Activated CD4-positive, alpha-beta T cell treated with anti-CD3 and anti-CD28 coated beads, Interleukin-2, amount 10 ng/mL, durations not matched to agents 7 days and 5 days (primary cell): ENCODE data around the gene NCKAP5L. TPM values are rescaled to one million over a fixed set of nuclear protein-coding genes. Genes with fewer than 3 reads are reported as not detected.

Source experiments
- CTCF ChIA-PET: fragments of 350-600 bp; sonication (Branson Sonifier 250); formaldehyde crosslinking; loops from one replicate; lab custom pipeline; 2021; ENCODE audit warnings: antibody characterized with exemption; lab: Charles Lee
- POLR2A ChIA-PET: fragments of 350-600 bp; sonication (Branson Sonifier 250); formaldehyde crosslinking; loops from one replicate; lab custom pipeline; 2021; ENCODE audit warnings: antibody characterized with exemption; lab: Charles Lee
- DNase-seq: peaks from one replicate; pipeline ENCODE4 v3.0.0-alpha.2; 2020
- H3K27ac Mint-ChIP-seq: one replicate; pipeline ENCODE4 v1.8.0; 2021; ENCODE audit warnings: mild to moderate bottlenecking, moderate library complexity, mixed read lengths
- H3K27me3 Mint-ChIP-seq: one replicate; pipeline ENCODE4 v1.8.0; 2021; ENCODE audit warnings: mixed read lengths
- H3K36me3 Mint-ChIP-seq: one replicate; pipeline ENCODE4 v1.8.0; 2021; ENCODE audit warnings: low read depth, mixed read lengths
- H3K4me1 Mint-ChIP-seq: one replicate; pipeline ENCODE4 v1.8.0; 2021; ENCODE audit warnings: mixed read lengths
- H3K4me3 Mint-ChIP-seq: one replicate; pipeline ENCODE4 v1.8.0; 2021; ENCODE audit warnings: mild to moderate bottlenecking, moderate library complexity, mixed read lengths
- H3K9me3 Mint-ChIP-seq: one replicate; pipeline ENCODE4 v1.8.0; 2021; ENCODE audit warnings: mixed read lengths
- total RNA-seq, 2 experiments: library from RNA; stranded (reverse); gene quantifications; one replicate each; pipeline ENCODE4 v1.2.3, GENCODE V29; 2021

NCKAP5L gene
- total RNA-seq, 2 experiments from 2014 or later: 4.0 to 4.5 TPM

GRCh38 chr12:49854976-49855375 lies 26.8 kb upstream of the NCKAP5L start:
- no peak overlapping the region for H3K4me3 Mint-ChIP-seq
- no peaks in the 10 kb centered on the region for H3K36me3 Mint-ChIP-seq
- peaks cover 3% of the 10 kb centered on the region for H3K9me3 Mint-ChIP-seq
- H3K27ac Mint-ChIP-seq: no peak overlapping the region
- peaks cover 3% of the 10 kb centered on the region for H3K4me1 Mint-ChIP-seq
- ChIA-PET POLR2A (no interaction called here), CTCF (interaction anchor here (1.4 kb wide), 1 partner anchor 50 kb away, joined by 3 read pairs; no protein-coding TSS in a partner anchor)
- peaks cover 26% of the 10 kb centered on the region for H3K27me3 Mint-ChIP-seq
- DNase-seq: no peak

DNA sequence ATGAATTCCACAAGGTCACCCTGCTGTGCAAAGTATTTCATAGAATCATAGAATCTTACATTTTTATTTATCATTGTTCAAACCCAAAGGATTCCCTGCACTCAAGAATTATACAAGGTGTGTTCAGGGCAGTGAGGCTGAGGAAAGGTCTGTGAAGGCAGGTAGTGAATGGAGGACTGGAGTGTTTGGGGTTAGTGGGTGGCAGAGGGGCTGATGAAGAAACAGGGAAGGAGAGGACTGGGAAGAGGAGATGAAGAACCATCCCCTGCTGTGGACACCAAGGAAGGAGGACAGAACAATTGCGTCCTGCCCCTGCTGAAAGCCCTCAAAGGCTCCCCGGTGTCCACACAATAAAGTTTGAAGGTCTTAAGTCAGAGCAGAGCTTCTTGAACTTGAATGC lies 25.5 kb upstream of the NCKAP5L start:
- Mint-ChIP-seq H3K27me3 (peaks cover 27% of the 10 kb centered on the region), H3K36me3 (no peaks in the 10 kb centered on the region), H3K4me1 (peaks cover 3% of the 10 kb centered on the region), H3K4me3 (no peak overlapping the region), H3K27ac (peak overlapping the region; percentile 14), H3K9me3 (no peaks in the 10 kb centered on the region)
- DNase-seq: no peak
- ChIA-PET POLR2A (no interaction called here), CTCF (no interaction called here)

DNA sequence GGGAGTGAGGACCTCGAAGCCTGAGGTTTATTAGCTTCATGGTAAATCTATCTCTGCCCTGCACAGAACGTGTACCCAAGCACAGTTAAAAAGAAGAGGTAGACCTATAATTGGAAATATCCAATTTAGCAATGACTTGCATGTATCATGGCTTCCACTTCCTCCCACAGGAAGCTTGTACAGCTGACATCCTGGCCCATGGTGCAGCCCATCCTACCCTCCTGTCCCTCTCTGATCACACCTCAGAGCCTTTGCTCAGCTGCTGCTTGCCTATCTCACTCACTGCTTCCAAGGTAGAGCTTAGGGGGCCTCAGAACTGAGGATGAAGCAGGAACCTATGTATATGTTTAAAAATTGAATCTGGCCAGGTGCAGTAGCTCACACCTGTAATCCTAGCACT lies 18.9 kb upstream of the NCKAP5L start:
- Mint-ChIP-seq H3K36me3 (peaks cover 4% of the 10 kb centered on the region), H3K4me3 (no peak overlapping the region), H3K4me1 (peaks cover 31% of the 10 kb centered on the region), H3K9me3 (peaks cover 7% of the 10 kb centered on the region), H3K27me3 (peaks cover 15% of the 10 kb centered on the region), H3K27ac (peak overlapping the region; percentile 32)
- POLR2A ChIA-PET: interaction anchor here (0.7 kb wide), 1 partner anchor 675 kb away, joined by 4 read pairs; no protein-coding TSS in a partner anchor
- CTCF ChIA-PET: interaction anchor here (1.0 to 1.8 kb wide), 4 partner anchors 10 to 106 kb away, joined by 4 to 6 read pairs (median 6); partner anchors contain the start of gene TMBIM6
- peak; percentile 28 for DNase-seq

- Mint-ChIP-seq H3K27me3 (peaks cover 12% of the 10 kb centered on the region), H3K36me3 (peaks cover 7% of the 10 kb centered on the region), H3K27ac (no peak overlapping the region), H3K9me3 (peaks cover 7% of the 10 kb centered on the region), H3K4me3 (no peak overlapping the region), H3K4me1 (peaks cover 41% of the 10 kb centered on the region)
- POLR2A ChIA-PET: no interaction called here
- CTCF ChIA-PET: interaction anchor here (1.4 kb wide), 1 partner anchor 9 kb away, joined by 6 read pairs; no protein-coding TSS in a partner anchor
- no peak for DNase-seq
These were observed 17.8 kb upstream of the NCKAP5L start for GRCh38 chr12:49846032-49846431.

- peaks cover 7% of the 10 kb centered on the region for H3K9me3 Mint-ChIP-seq
- H3K4me3 Mint-ChIP-seq: peak overlapping the region; percentile 93
- peaks cover 9% of the 10 kb centered on the region for H3K27me3 Mint-ChIP-seq
- H3K36me3 Mint-ChIP-seq: peaks cover 7% of the 10 kb centered on the region
- no peak for DNase-seq
- H3K27ac Mint-ChIP-seq: no peak overlapping the region
- peaks cover 43% of the 10 kb centered on the region for H3K4me1 Mint-ChIP-seq
- CTCF ChIA-PET: interaction anchor here (0.5 to 2.2 kb wide), 8 partner anchors 13 to 990 kb away, joined by 3 to 5 read pairs (median 4); partner anchors contain the start of genes COX14 and TMBIM6
- POLR2A ChIA-PET: no interaction called here
These were observed 15.7 kb upstream of the NCKAP5L start for GRCh38 chr12:49843876-49844437.

- DNase-seq: no peak
- Mint-ChIP-seq H3K27ac (peak overlapping the region; percentile 96), H3K4me1 (peaks cover 43% of the 10 kb centered on the region), H3K27me3 (peaks cover 5% of the 10 kb centered on the region), H3K4me3 (peak overlapping the region; percentile 93), H3K36me3 (peaks cover 9% of the 10 kb centered on the region), H3K9me3 (peaks cover 7% of the 10 kb centered on the region)
- POLR2A ChIA-PET: interaction anchor here (1.0 kb wide), 1 partner anchor 81 kb away, joined by 4 read pairs; no protein-coding TSS in a partner anchor
- CTCF ChIA-PET: interaction anchor here (0.5 to 2.2 kb wide), 10 partner anchors 14 to 989 kb away, joined by 3 to 5 read pairs (median 4); partner anchors contain the start of genes COX14 and TMBIM6
These were observed 15.2 kb upstream of the NCKAP5L start for GRCh38 chr12:49843411-49843810.

GRCh38 chr12:49842519-49843352 lies 14.5 kb upstream of the NCKAP5L start, which contains the start of gene BCDIN3D:
TSS of gene BCDIN3D (minus strand) at chr12:49843106. CDS start at chr12:49843087, 19 bp downstream.
- ChIA-PET POLR2A (interaction anchor here (1.0 kb wide), 1 partner anchor 80 kb away, joined by 4 read pairs; no protein-coding TSS in a partner anchor), CTCF (interaction anchor here (0.5 to 2.2 kb wide), 9 partner anchors 14 to 989 kb away, joined by 3 to 5 read pairs (median 4); partner anchors contain the start of genes COX14 and TMBIM6)
- Mint-ChIP-seq H3K36me3 (peaks cover 13% of the 10 kb centered on the region), H3K27ac (peak within 1 kb of the TSS; percentile 96), H3K9me3 (peaks cover 7% of the 10 kb centered on the region), H3K4me3 (peak within 1 kb of the TSS; percentile 93), H3K4me1 (peaks cover 43% of the 10 kb centered on the region), H3K27me3 (no peaks in the 10 kb centered on the region)
- DNase-seq: peak; percentile 94

DNA sequence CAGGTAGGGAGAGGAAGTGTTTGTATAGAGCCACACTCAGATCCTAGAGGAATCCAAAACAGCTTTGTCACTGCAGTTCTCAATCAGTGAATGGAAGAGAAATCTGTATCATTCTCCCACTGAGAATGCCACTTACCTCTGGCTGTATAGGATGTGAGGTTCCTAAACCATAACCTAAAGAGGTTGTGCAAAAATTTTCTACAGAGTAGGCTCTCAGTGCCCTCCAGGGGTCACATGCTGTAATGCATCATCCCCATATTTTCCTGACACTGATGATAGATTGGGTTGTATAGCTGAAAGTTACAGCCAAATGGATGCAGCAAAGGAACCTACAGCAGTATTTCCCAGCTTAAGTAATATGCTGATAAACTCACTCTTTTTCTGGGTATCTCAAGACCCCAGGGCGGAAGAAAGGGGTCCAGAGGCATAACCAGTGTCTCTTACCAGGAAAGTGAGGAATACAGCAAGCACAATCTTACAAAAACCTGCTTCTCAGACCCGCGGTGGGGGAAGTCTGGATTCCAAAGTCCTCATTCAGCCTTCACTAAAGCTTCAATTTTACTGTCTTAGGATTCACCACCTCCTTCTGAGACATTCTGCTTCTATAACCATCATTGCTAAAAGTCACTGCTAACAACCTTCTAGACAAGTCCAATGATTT lies 10.9 kb upstream of the NCKAP5L start:
- CTCF ChIA-PET: interaction anchor here (1.1 to 2.3 kb wide), 10 partner anchors 10 to 101 kb away, joined by 3 to 17 read pairs (median 6); partner anchors contain the start of genes NCKAP5L and TMBIM6
- Mint-ChIP-seq H3K4me3 (no peak overlapping the region), H3K4me1 (peaks cover 29% of the 10 kb centered on the region), H3K9me3 (no peaks in the 10 kb centered on the region), H3K27me3 (no peaks in the 10 kb centered on the region), H3K36me3 (peaks cover 13% of the 10 kb centered on the region), H3K27ac (no peak overlapping the region)
- DNase-seq: peak; percentile 59
- POLR2A ChIA-PET: interaction anchor here (0.6 kb wide), 1 partner anchor 10 kb away, joined by 4 read pairs; no protein-coding TSS in a partner anchor

GRCh38 chr12:49832836-49833421 lies 4.7 kb upstream of the NCKAP5L start:
- no peak for DNase-seq
- ChIA-PET POLR2A (no interaction called here), CTCF (interaction anchor here (1.3 kb wide), 1 partner anchor 29 kb away, joined by 3 read pairs; no protein-coding TSS in a partner anchor)
- no peaks in the 10 kb centered on the region for H3K9me3 Mint-ChIP-seq
- peaks cover 12% of the 10 kb centered on the region for H3K4me1 Mint-ChIP-seq
- no peak overlapping the region for H3K4me3 Mint-ChIP-seq
- H3K27me3 Mint-ChIP-seq: no peaks in the 10 kb centered on the region
- peak overlapping the region; percentile 34 for H3K27ac Mint-ChIP-seq
- H3K36me3 Mint-ChIP-seq: peaks cover 5% of the 10 kb centered on the region

- H3K27me3 Mint-ChIP-seq: peaks cover 3% of the 10 kb centered on the region
- no peaks in the 10 kb centered on the region for H3K9me3 Mint-ChIP-seq
- no peak for DNase-seq
- ChIA-PET POLR2A (no interaction called here), CTCF (interaction anchor here (0.6 to 1.4 kb wide), 8 partner anchors 9 to 114 kb away, joined by 3 to 5 read pairs (median 4); partner anchors contain the start of gene TMBIM6)
- no peak overlapping the region for H3K4me3 Mint-ChIP-seq
- H3K4me1 Mint-ChIP-seq: peaks cover 20% of the 10 kb centered on the region
- peaks cover 1% of the 10 kb centered on the region for H3K36me3 Mint-ChIP-seq
- no peak overlapping the region for H3K27ac Mint-ChIP-seq
These were observed 3.5 kb upstream of the NCKAP5L start for GRCh38 chr12:49831717-49832116.

- H3K36me3 Mint-ChIP-seq: peaks cover 1% of the 10 kb centered on the region
- peaks cover 3% of the 10 kb centered on the region for H3K27me3 Mint-ChIP-seq
- no peak overlapping the region for H3K27ac Mint-ChIP-seq
- ChIA-PET CTCF (interaction anchor here (0.8 to 2.4 kb wide), 5 partner anchors 11 to 284 kb away, joined by 3 to 17 read pairs (median 4); partner anchors contain the start of genes COX14 and TMBIM6), POLR2A (interaction anchor here (0.6 to 1.5 kb wide), 2 partner anchors 65 to 173 kb away, joined by 3 to 5 read pairs; no protein-coding TSS in a partner anchor)
- peak; percentile 44 for DNase-seq
- H3K4me1 Mint-ChIP-seq: peaks cover 26% of the 10 kb centered on the region
- peak overlapping the region; percentile 87 for H3K4me3 Mint-ChIP-seq
- no peaks in the 10 kb centered on the region for H3K9me3 Mint-ChIP-seq
These were observed 663 bp downstream of the NCKAP5L start for GRCh38 chr12:49827401-49828099.
